Right lobe of liver (tissue), 6 donors: ENCODE data around the gene GPRC5A. TPM values are rescaled to one million over a fixed set of nuclear protein-coding genes. Genes with fewer than 3 reads are reported as not detected.

Experiments
- ATAC-seq, 4 donors: fragments of 200-7000 bp; cut with Tn5 transposase; one replicate each; pipeline ENCODE4 v1.9.1; 2020; ENCODE audit warnings: mild to moderate bottlenecking in 4 of 4, moderate library complexity in 4 of 4
- DNase-seq, 3 donors: peaks; one replicate each; pipeline ENCODE4 v3.0.0-alpha.2; 2020
- H3K27ac ChIP-seq, 3 donors: fragments of 200-600 bp; one replicate each; pipeline ENCODE4 v1.8.0; 2022
- H3K27me3 ChIP-seq, 2 donors: fragments of 200-600 bp; one replicate each; pipeline ENCODE4 v1.8.0; 2022
- H3K36me3 ChIP-seq, 4 donors: fragments of 200-600 bp; sonication (generic) in 1 of 4; one replicate each; pipeline versions ENCODE4 v1.5.1 to v1.8.0; 2017 to 2022; ENCODE audit warnings: control low read depth in 1 of 4
- H3K4me1 ChIP-seq, 4 donors: fragments of 200-600 bp; sonication (generic) in 1 of 4; one replicate each; pipeline versions ENCODE4 v1.5.1 to v1.8.0; 2017 to 2022; ENCODE audit warnings: control low read depth in 1 of 4
- H3K4me3 ChIP-seq, 3 donors: fragments of 200-600 bp; one replicate each; pipeline ENCODE4 v1.8.0; 2022
- H3K9me3 ChIP-seq, 4 donors: fragments of 200-600 bp; sonication (generic) in 1 of 4; one replicate each; pipeline versions ENCODE4 v1.5.1 to v1.8.0; 2017 to 2022; ENCODE audit warnings: control low read depth in 1 of 4
- POLR2A ChIP-seq: fragments of 450-650 bp; IDR thresholded peaks from one replicate; pipeline ENCODE4 v1.6.1; 2017; ENCODE audit warnings: antibody characterized with exemption, mild to moderate bottlenecking
- WGBS: methylation state at CpG from one replicate; pipeline ENCODE4 v1.1.6; 2018; ENCODE audit warnings: low coverage, low lambda C conversion rate; ENCODE audit not compliant: insufficient coverage; ENCODE audit errors: missing lambda C conversion rate; 5-methylcytosine and 5-hydroxymethylcytosine counted together
- intact Hi-C, 2 donors: fragments of 100-400 bp; cut with DNase I; formaldehyde crosslinking; loops; one replicate each; pipeline versions ENCODE4 v1.11.2 to v1.14.1; 2022
- total RNA-seq, 6 experiments: library from RNA; depleted of rRNA in 2 of 6; stranded (reverse); fragments of >200 nt in 2 of 6; fragmentation: NEBNext Ultra II Directional in 3 of 6; extraction: Animal tissue kit (Norgen Biotek cat#: 25700) in 3 of 6; gene quantifications; one replicate each; pipeline versions ENCODE4 v1.1.0 to v1.2.4, GENCODE V29; 2016 to 2023
- TF ChIP-seq, protein P1 (sequence below), 4 donors: fragments of 200-600 bp in 3 of 4; fragments of 450-650 bp in 1 of 4; IDR thresholded peaks; one replicate each; pipeline versions ENCODE4 v1.5.1 to v1.8.0; 2016 to 2022; ENCODE audit warnings: antibody characterized with exemption in 4 of 4, mild to moderate bottlenecking in 2 of 4
- donor health status: DM: no; HTN: yes; CAD: no.
- donor health status: DM: no; HTN: no; CAD: no.
- donor health status: DM: no; HTN: no; CAD: no.
- donor health status: DM: no; HTN: yes; CAD: no.
- donor health status: DM: no; HTN: yes; CAD: no.

The GPRC5A gene
- total RNA-seq, 6 experiments from 2014 or later = 0.35 to 0.80 (median 0.44) TPM

DNA sequence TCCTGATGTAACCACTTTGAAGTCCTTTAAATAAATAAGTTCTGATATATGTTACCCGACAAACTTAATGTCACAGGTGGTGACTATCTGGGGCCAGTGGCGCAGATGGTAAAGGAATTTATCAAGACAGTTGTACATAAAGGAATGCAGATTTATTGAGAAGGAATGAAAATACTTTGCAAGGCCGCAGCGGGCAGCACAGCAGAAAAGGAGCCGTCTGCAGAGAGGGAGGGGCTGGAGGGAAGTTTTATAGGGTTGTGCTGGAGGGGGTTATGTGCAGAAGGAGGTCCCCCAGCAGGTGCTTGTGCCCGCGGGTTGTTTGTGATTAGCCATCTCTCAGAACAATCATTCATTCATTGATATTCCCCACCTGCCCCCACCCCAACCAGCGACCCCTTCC, 43.2 kb downstream of the GPRC5A start:
- Histone ChIP-seq H3K4me3 (no peak overlapping the region), H3K27me3 (no peaks in the 10 kb centered on the region), H3K9me3 (no peaks in the 10 kb centered on the region), H3K4me1 (no peaks in the 10 kb centered on the region), H3K36me3 (no peaks in the 10 kb centered on the region), H3K27ac (no peak overlapping the region)
- 85% methylated on average over 7 of the region's 8 CpGs for WGBS
- DNase-seq (no peak), ATAC-seq (no peak)
- intact Hi-C loops = no loop called here
- TF ChIP-seq, protein P1, sequence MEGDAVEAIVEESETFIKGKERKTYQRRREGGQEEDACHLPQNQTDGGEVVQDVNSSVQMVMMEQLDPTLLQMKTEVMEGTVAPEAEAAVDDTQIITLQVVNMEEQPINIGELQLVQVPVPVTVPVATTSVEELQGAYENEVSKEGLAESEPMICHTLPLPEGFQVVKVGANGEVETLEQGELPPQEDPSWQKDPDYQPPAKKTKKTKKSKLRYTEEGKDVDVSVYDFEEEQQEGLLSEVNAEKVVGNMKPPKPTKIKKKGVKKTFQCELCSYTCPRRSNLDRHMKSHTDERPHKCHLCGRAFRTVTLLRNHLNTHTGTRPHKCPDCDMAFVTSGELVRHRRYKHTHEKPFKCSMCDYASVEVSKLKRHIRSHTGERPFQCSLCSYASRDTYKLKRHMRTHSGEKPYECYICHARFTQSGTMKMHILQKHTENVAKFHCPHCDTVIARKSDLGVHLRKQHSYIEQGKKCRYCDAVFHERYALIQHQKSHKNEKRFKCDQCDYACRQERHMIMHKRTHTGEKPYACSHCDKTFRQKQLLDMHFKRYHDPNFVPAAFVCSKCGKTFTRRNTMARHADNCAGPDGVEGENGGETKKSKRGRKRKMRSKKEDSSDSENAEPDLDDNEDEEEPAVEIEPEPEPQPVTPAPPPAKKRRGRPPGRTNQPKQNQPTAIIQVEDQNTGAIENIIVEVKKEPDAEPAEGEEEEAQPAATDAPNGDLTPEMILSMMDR (IDR thresholded peaks at IDR 0.05) = no peak
- no peak for TF ChIP-seq POLR2A

DNA sequence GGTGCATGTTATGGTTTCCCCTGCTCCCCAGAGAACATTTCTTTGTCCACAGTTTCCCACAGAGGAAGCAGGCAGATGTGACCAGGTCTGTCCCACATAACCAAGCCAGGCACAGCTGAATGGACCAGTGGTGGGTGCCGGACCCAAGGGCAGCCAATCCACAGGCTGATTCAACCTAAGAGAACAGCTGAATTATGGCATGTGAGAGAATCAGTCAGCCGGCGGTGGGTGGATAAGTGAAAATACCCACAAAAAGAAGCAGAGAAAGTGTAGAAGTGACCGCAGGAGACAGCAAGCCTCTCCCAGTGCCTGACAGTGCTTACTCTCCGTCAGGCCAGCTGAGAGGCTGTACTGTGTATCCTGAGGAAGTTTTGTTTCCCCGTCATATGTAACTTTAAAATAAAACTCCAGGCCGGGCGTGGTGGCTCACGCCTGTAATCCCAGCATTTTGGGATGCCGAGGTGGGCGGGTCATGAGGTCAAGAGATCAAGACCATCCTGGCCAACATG, 45.7 kb downstream of the GPRC5A start:
- DNase-seq = no peak
- H3K4me1 ChIP-seq = no peaks in the 10 kb centered on the region
- no peak overlapping the region for H3K4me3 ChIP-seq
- ATAC-seq = no peak
- H3K9me3 ChIP-seq = no peaks in the 10 kb centered on the region
- intact Hi-C loops = no loop called here
- WGBS = 89% methylated on average over 6 of the region's 11 CpGs
- H3K36me3 ChIP-seq = no peaks in the 10 kb centered on the region
- no peaks in the 10 kb centered on the region for H3K27me3 ChIP-seq
- TF ChIP-seq, protein P1 (IDR thresholded peaks at IDR 0.05) = no peak
- no peak for TF ChIP-seq POLR2A
- no peak overlapping the region for H3K27ac ChIP-seq

DNA sequence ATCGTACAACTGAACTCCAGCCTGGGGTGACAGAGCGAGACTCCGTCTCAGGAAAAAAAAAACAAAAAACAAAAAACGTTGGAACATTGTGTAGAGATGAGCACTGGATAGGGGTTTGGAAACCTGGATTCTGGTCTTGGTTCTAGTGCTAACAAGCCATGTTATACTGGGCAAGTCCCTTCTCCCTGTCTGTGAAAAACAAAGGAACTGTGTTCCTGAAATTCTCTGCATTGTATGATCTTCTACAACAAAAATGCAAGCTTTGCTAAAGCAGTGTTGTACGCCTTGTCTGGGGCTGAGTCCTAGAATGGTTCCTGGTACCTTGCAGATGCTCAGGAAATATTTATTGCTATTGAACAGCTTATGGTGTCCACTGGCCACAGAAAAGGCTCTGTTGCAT, 47.2 kb downstream of the GPRC5A start:
- TF ChIP-seq, protein P1 (IDR thresholded peaks at IDR 0.05) = no peak
- no peak for TF ChIP-seq POLR2A
- intact Hi-C loops = no loop called here
- no peaks in the 10 kb centered on the region for H3K9me3 ChIP-seq
- H3K4me1 ChIP-seq = no peaks in the 10 kb centered on the region
- H3K27me3 ChIP-seq = no peaks in the 10 kb centered on the region
- no peaks in the 10 kb centered on the region for H3K36me3 ChIP-seq
- DNase-seq (no peak), ATAC-seq (no peak)
- 80% methylated on average over 5 of the region's 5 CpGs for WGBS
- no peak overlapping the region for H3K27ac ChIP-seq
- H3K4me3 ChIP-seq = no peak overlapping the region

DNA sequence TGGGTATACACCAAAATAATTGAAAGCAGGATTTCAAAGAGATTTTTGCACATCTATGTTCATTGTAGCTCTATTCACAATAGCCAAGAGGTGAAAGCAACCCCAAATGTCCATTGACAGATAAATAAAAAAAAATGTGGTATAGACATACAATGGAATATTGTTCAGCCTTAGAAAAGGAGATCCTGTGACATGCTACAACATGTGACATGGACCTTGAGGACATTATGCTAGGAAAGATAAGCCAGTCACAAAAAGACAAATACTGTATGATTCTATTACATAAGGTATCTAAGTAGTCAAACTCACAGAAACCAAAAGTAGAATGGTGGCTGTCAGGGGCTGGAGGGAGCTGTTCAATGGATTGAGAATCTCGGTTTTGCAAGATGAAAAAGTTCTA, 48.5 kb downstream of the GPRC5A start:
- TF ChIP-seq, protein P1 (IDR thresholded peaks at IDR 0.05) = no peak
- no peak for TF ChIP-seq POLR2A
- WGBS = 54% methylated on average over 1 of the region's 1 CpG

More for the DNA sequence above, 48.5 kb downstream of the GPRC5A start:
- H3K27me3 ChIP-seq = no peaks in the 10 kb centered on the region
- H3K36me3 ChIP-seq = no peaks in the 10 kb centered on the region
- no peaks in the 10 kb centered on the region for H3K9me3 ChIP-seq
- H3K4me3 ChIP-seq = no peak overlapping the region
- H3K27ac ChIP-seq = no peak overlapping the region
- no peaks in the 10 kb centered on the region for H3K4me1 ChIP-seq
- intact Hi-C loops = no loop called here
- ATAC-seq (no peak), DNase-seq (no peak)
